ENCODE results near the gene ACTN4. TPM values are rescaled to one million over a fixed set of nuclear protein-coding genes. Genes with fewer than 3 reads are reported as not detected.
"Not testable (repeated sequence)": the region's sequence is repeated elsewhere in the genome, so short reads cannot be mapped to it uniquely, and the experiment has no call there.

ACTN4 gene
- 329 and 334 TPM in 2 replicates for total RNA-seq

- peak within 1 kb of the TSS; percentile 79 for H3K27ac Mint-ChIP-seq
- intact Hi-C loops (cut with micrococcal nuclease): loop anchor here (1.0 to 2.0 kb wide), 2 partner anchors 8 to 203 kb away; no protein-coding TSS in a partner anchor
- DNase-seq (ENCODE audit: low spot score): peak; percentile 100
- H3K4me3 Mint-ChIP-seq (ENCODE audit: low read depth): peak within 1 kb of the TSS; percentile 99
- no peaks in the 10 kb centered on the region for H3K9me3 Mint-ChIP-seq
- H3K4me1 Mint-ChIP-seq (ENCODE audit: low read depth): peaks cover 32% of the 10 kb centered on the region
- H3K36me3 Mint-ChIP-seq (ENCODE audit: low read depth): peaks cover 36% of the 10 kb centered on the region
- no peaks in the 10 kb centered on the region for H3K27me3 Mint-ChIP-seq (ENCODE audit: low read depth)
Observed at GRCh38 chr19:38647368-38647965, at the start of gene ACTN4. ACTN4 (plus strand) TSS chr19:38647649; CDS start chr19:38647746, 97 bp downstream.

GRCh38 chr19:38599722-38600121 lies 47.7 kb upstream of the ACTN4 start:
- H3K9me3 Mint-ChIP-seq: no peaks in the 10 kb centered on the region
- no peak overlapping the region for H3K4me3 Mint-ChIP-seq (ENCODE audit: low read depth)
- peaks cover 46% of the 10 kb centered on the region for H3K36me3 Mint-ChIP-seq (ENCODE audit: low read depth)
- DNase-seq (ENCODE audit: low spot score): no peak
- intact Hi-C loops (cut with micrococcal nuclease): no loop called here
- H3K27me3 Mint-ChIP-seq (ENCODE audit: low read depth): no peaks in the 10 kb centered on the region
- no peak overlapping the region for H3K27ac Mint-ChIP-seq
- H3K4me1 Mint-ChIP-seq (ENCODE audit: low read depth): peaks cover 3% of the 10 kb centered on the region

GRCh38 chr19:38602856-38603255 lies 44.6 kb upstream of the ACTN4 start:
- DNase-seq (ENCODE audit: low spot score); H3K27ac Mint-ChIP-seq; intact Hi-C loops (cut with micrococcal nuclease); H3K4me3 Mint-ChIP-seq (ENCODE audit: low read depth); H3K27me3 Mint-ChIP-seq (ENCODE audit: low read depth); H3K9me3 Mint-ChIP-seq; H3K4me1 Mint-ChIP-seq (ENCODE audit: low read depth): not testable (repeated sequence)
- peaks cover 45% of the 10 kb centered on the region for H3K36me3 Mint-ChIP-seq (ENCODE audit: low read depth)

- Mint-ChIP-seq H3K9me3 (no peaks in the 10 kb centered on the region), H3K27ac (no peak overlapping the region), H3K4me3 (ENCODE audit: low read depth) (no peak overlapping the region), H3K36me3 (ENCODE audit: low read depth) (peaks cover 55% of the 10 kb centered on the region), H3K27me3 (ENCODE audit: low read depth) (no peaks in the 10 kb centered on the region), H3K4me1 (ENCODE audit: low read depth) (no peaks in the 10 kb centered on the region)
- intact Hi-C loops (cut with micrococcal nuclease): no loop called here
- DNase-seq (ENCODE audit: low spot score): no peak
Observed at GRCh38 chr19:38606131-38606530, 41.3 kb upstream of the ACTN4 start.

- H3K36me3 Mint-ChIP-seq (ENCODE audit: low read depth): peaks cover 65% of the 10 kb centered on the region
- DNase-seq (ENCODE audit: low spot score): no peak
- no peak overlapping the region for H3K4me3 Mint-ChIP-seq (ENCODE audit: low read depth)
- no peaks in the 10 kb centered on the region for H3K27me3 Mint-ChIP-seq (ENCODE audit: low read depth)
- peaks cover 27% of the 10 kb centered on the region for H3K4me1 Mint-ChIP-seq (ENCODE audit: low read depth)
- H3K9me3 Mint-ChIP-seq: no peaks in the 10 kb centered on the region
- no peak overlapping the region for H3K27ac Mint-ChIP-seq
- intact Hi-C loops (cut with micrococcal nuclease): no loop called here
Observed at GRCh38 chr19:38614289-38614688, 33.2 kb upstream of the ACTN4 start.

- Mint-ChIP-seq H3K9me3 (no peaks in the 10 kb centered on the region), H3K36me3 (ENCODE audit: low read depth) (peaks cover 63% of the 10 kb centered on the region), H3K27ac (peak overlapping the region; percentile 59), H3K4me1 (ENCODE audit: low read depth) (peaks cover 32% of the 10 kb centered on the region), H3K4me3 (ENCODE audit: low read depth) (peak overlapping the region; percentile 62), H3K27me3 (ENCODE audit: low read depth) (no peaks in the 10 kb centered on the region)
- no peak for DNase-seq (ENCODE audit: low spot score)
- intact Hi-C loops (cut with micrococcal nuclease): loop anchor here (5.0 kb wide), 2 partner anchors 188 to 298 kb away; partner anchors contain the start of genes KCNK6, RASGRP4 and YIF1B
Observed at GRCh38 chr19:38615007-38615581, 32.4 kb upstream of the ACTN4 start.

- no peak for DNase-seq (ENCODE audit: low spot score)
- Mint-ChIP-seq H3K27me3 (ENCODE audit: low read depth) (no peaks in the 10 kb centered on the region), H3K36me3 (ENCODE audit: low read depth) (peaks cover 59% of the 10 kb centered on the region), H3K27ac (peak overlapping the region; percentile 92), H3K4me1 (ENCODE audit: low read depth) (peaks cover 34% of the 10 kb centered on the region), H3K9me3 (no peaks in the 10 kb centered on the region), H3K4me3 (ENCODE audit: low read depth) (peak overlapping the region; percentile 96)
- intact Hi-C loops (cut with micrococcal nuclease): loop anchor here (5.0 kb wide), 2 partner anchors 189 to 299 kb away; partner anchors contain the start of genes KCNK6, RASGRP4 and YIF1B
Observed at GRCh38 chr19:38616265-38616664, 31.2 kb upstream of the ACTN4 start.

GRCh38 chr19:38617283-38617763 lies 30.1 kb upstream of the ACTN4 start:
- H3K4me1 Mint-ChIP-seq (ENCODE audit: low read depth): peaks cover 38% of the 10 kb centered on the region
- H3K36me3 Mint-ChIP-seq (ENCODE audit: low read depth): peaks cover 65% of the 10 kb centered on the region
- H3K27ac Mint-ChIP-seq: peak overlapping the region; percentile 92

GRCh38 chr19:38617764-38618589 lies 29.5 kb upstream of the ACTN4 start, which contains the start of gene MAP4K1:
MAP4K1 (minus strand) TSS chr19:38617953; CDS start chr19:38617895, 58 bp downstream.
- H3K27me3 Mint-ChIP-seq (ENCODE audit: low read depth): no peaks in the 10 kb centered on the region
- H3K9me3 Mint-ChIP-seq: no peaks in the 10 kb centered on the region
- peak within 1 kb of the TSS; percentile 96 for H3K4me3 Mint-ChIP-seq (ENCODE audit: low read depth)
- H3K27ac Mint-ChIP-seq: peak within 1 kb of the TSS; percentile 92
- intact Hi-C loops (cut with micrococcal nuclease): loop anchor here (1.0 to 5.0 kb wide), 5 partner anchors 37 to 301 kb away; partner anchors contain the start of genes KCNK6, RASGRP4 and YIF1B
- peaks cover 35% of the 10 kb centered on the region for H3K4me1 Mint-ChIP-seq (ENCODE audit: low read depth)
- peaks cover 66% of the 10 kb centered on the region for H3K36me3 Mint-ChIP-seq (ENCODE audit: low read depth)
- peak; percentile 75 for DNase-seq (ENCODE audit: low spot score)

More at GRCh38 chr19:38617283-38617763, 30.1 kb upstream of the ACTN4 start:
- DNase-seq (ENCODE audit: low spot score): no peak
- intact Hi-C loops (cut with micrococcal nuclease): loop anchor here (1.0 to 5.0 kb wide), 3 partner anchors 73 to 300 kb away; partner anchors contain the start of genes KCNK6, RASGRP4 and YIF1B
- Mint-ChIP-seq H3K4me3 (ENCODE audit: low read depth) (peak overlapping the region; percentile 96), H3K9me3 (no peaks in the 10 kb centered on the region), H3K27me3 (ENCODE audit: low read depth) (no peaks in the 10 kb centered on the region)

- intact Hi-C loops (cut with micrococcal nuclease): loop anchor here (2.0 to 5.0 kb wide), 4 partner anchors 36 to 301 kb away; partner anchors contain the start of genes KCNK6, RASGRP4 and YIF1B
- peak within 1 kb of the TSS; percentile 92 for H3K27ac Mint-ChIP-seq
- peaks cover 33% of the 10 kb centered on the region for H3K4me1 Mint-ChIP-seq (ENCODE audit: low read depth)
- no peaks in the 10 kb centered on the region for H3K9me3 Mint-ChIP-seq
- DNase-seq (ENCODE audit: low spot score): peak; percentile 99
- peaks cover 65% of the 10 kb centered on the region for H3K36me3 Mint-ChIP-seq (ENCODE audit: low read depth)
- no peaks in the 10 kb centered on the region for H3K27me3 Mint-ChIP-seq (ENCODE audit: low read depth)
- peak within 1 kb of the TSS; percentile 96 for H3K4me3 Mint-ChIP-seq (ENCODE audit: low read depth)
Observed at GRCh38 chr19:38618590-38619360, 28.7 kb upstream of the ACTN4 start, which contains the start of gene EIF3K. EIF3K (plus strand) TSS chr19:38619188; CDS start chr19:38619269, 81 bp downstream.

GRCh38 chr19:38619361-38620174 lies 27.9 kb upstream of the ACTN4 start:
- Mint-ChIP-seq H3K36me3 (ENCODE audit: low read depth) (peaks cover 65% of the 10 kb centered on the region), H3K27me3 (ENCODE audit: low read depth) (no peaks in the 10 kb centered on the region), H3K4me1 (ENCODE audit: low read depth) (peaks cover 33% of the 10 kb centered on the region), H3K4me3 (ENCODE audit: low read depth) (peak overlapping the region; percentile 96), H3K9me3 (no peaks in the 10 kb centered on the region), H3K27ac (peak overlapping the region; percentile 92)
- no peak for DNase-seq (ENCODE audit: low spot score)
- intact Hi-C loops (cut with micrococcal nuclease): loop anchor here (2.0 to 5.0 kb wide), 4 partner anchors 35 to 302 kb away; partner anchors contain the start of genes KCNK6, RASGRP4 and YIF1B
